HCT116 (cell line): ENCODE measurements around the gene ATAD3C. TPM values are rescaled to one million over a fixed set of nuclear protein-coding genes. Genes with fewer than 3 reads are reported as not detected.

ENCODE experiments used
- ATAC-seq: fragments of 200-7000 bp; cut with Tn5 transposase; 2 replicates; pipeline ENCODE4 v1.9.1; 2020; ENCODE audit warnings: mild to moderate bottlenecking, moderate library complexity
- BruUV-seq: library from RNA; stranded (reverse); fragments of 400-500 nt; replicated peaks from 2 replicates; lab custom pipeline; 2021; lab: Mats Ljungman, UMichigan
- CTCF ChIA-PET: fragments of 300-600 bp; sonication (Branson Sonifier 250); formaldehyde crosslinking; loops from one replicate; lab custom pipeline; 2021; ENCODE audit warnings: antibody characterized with exemption; lab: Charles Lee
- POLR2A ChIA-PET: fragments of 300-600, 350-600 bp; sonication (Branson Sonifier 250); formaldehyde crosslinking; loops from one replicate; lab custom pipeline; 2021; ENCODE audit warnings: antibody characterized with exemption; lab: Charles Lee
- RAD21 ChIA-PET, 2 experiments: fragments of 300-600 bp; sonication (Branson Sonifier 250); formaldehyde crosslinking; loops; one replicate each; lab custom pipeline; 2023; ENCODE audit warnings: low total read pairs in 2 of 2; ENCODE audit not compliant: uncharacterized antibody in 2 of 2, unreplicated experiment in 2 of 2, low non-redundant PET in 1 of 2; lab: Charles Lee
- DNase-seq: peaks from one replicate; pipeline ENCODE4 v3.0.0-alpha.2; 2010; ENCODE audit warnings: low read depth, low spot score
- H2AFZ ChIP-seq: fragments of 200-600 bp; shearing (Covaris generic), sonication (generic); 2 replicates; pipeline ENCODE4 v1.6.1; 2017; ENCODE audit warnings: low read depth, mixed run types, mixed read lengths, antibody characterized with exemption, low read length; ENCODE audit not compliant: poor library complexity, severe bottlenecking
- H3K27ac ChIP-seq: 2 replicates; pipeline ENCODE4 v1.5.1; 2012; ENCODE audit warnings: low read depth, low read length
- H3K27me3 ChIP-seq: fragments of 200-600 bp; sonication (generic); 2 replicates; pipeline ENCODE4 v1.6.1; 2016; ENCODE audit warnings: mixed run types, low read length, mixed read lengths; ENCODE audit not compliant: insufficient read depth
- H3K36me3 ChIP-seq, 2 experiments: fragments of 200-500 bp in 1 of 2; fragments of 200-600 bp in 1 of 2; sonication (Bioruptor generic) in 1 of 2; sonication (generic) in 1 of 2; 2 replicates each; pipeline versions ENCODE4 v1.5.1 to v1.6.1; 2014 to 2016; ENCODE audit warnings: low read length in 2 of 2, inconsistent platforms in 1 of 2, mixed read lengths in 1 of 2, mixed run types in 1 of 2; ENCODE audit not compliant: insufficient read depth in 2 of 2, control insufficient read depth in 1 of 2
- H3K4me1 ChIP-seq, 2 experiments: fragments of 200-600 bp in 1 of 2; sonication (generic) in 1 of 2; 2 replicates each; pipeline versions ENCODE4 v1.5.1 to v1.6.1; 2012 to 2017; ENCODE audit warnings: low read length in 2 of 2, inconsistent platforms in 1 of 2, mild to moderate bottlenecking in 1 of 2, mixed read lengths in 1 of 2, mixed run types in 1 of 2, moderate library complexity in 1 of 2; ENCODE audit not compliant: insufficient read depth in 2 of 2, control insufficient read depth in 1 of 2
- H3K4me2 ChIP-seq: fragments of 200-600 bp; sonication (generic); 2 replicates; pipeline ENCODE4 v1.6.1; 2017; ENCODE audit warnings: mixed run types, low read length, mixed read lengths
- H3K4me3 ChIP-seq, 2 experiments: fragments of 200-600 bp in 1 of 2; sonication (generic) in 1 of 2; replicated peaks in 1 of 2; 2 replicates each; pipeline ENCODE4 v1.5.1; 2011 to 2016; ENCODE audit warnings: low read length in 2 of 2, control low read depth in 1 of 2, low read depth in 1 of 2, mild to moderate bottlenecking in 1 of 2, mixed read lengths in 1 of 2, mixed run types in 1 of 2
- H3K79me2 ChIP-seq: fragments of 200-600 bp; sonication (generic); 2 replicates; pipeline ENCODE4 v1.6.1; 2017; ENCODE audit warnings: mild to moderate bottlenecking, mixed run types, low read length, moderate library complexity, mixed read lengths; ENCODE audit not compliant: insufficient read depth
- H3K9ac ChIP-seq: fragments of 200-600 bp; sonication (generic); 2 replicates; pipeline ENCODE4 v1.6.1; 2016; ENCODE audit warnings: low read length, mixed read lengths
- H3K9me2 ChIP-seq: fragments of 200-600 bp; sonication (generic), shearing (Covaris generic); 2 replicates; pipeline ENCODE4 v1.6.1; 2017; ENCODE audit warnings: mixed run types, mild to moderate bottlenecking, moderate library complexity; ENCODE audit not compliant: insufficient read depth
- H3K9me3 ChIP-seq, 2 experiments: fragments of 200-500 bp in 1 of 2; fragments of 200-600 bp in 1 of 2; sonication (Bioruptor generic) in 1 of 2; sonication (generic) in 1 of 2; 2 replicates each; pipeline ENCODE4 v1.6.1; 2014 to 2017; ENCODE audit warnings: low read length in 2 of 2, mixed read lengths in 2 of 2, inconsistent platforms in 1 of 2, low read depth in 1 of 2, mild to moderate bottlenecking in 1 of 2, mixed run types in 1 of 2, moderate library complexity in 1 of 2; ENCODE audit not compliant: control insufficient read depth in 1 of 2, insufficient read depth in 1 of 2
- H4K20me1 ChIP-seq: fragments of 200-600 bp; sonication (generic), shearing (Covaris generic); 2 replicates; pipeline ENCODE4 v1.6.1; 2017; ENCODE audit warnings: mixed run types, mild to moderate bottlenecking, moderate library complexity; ENCODE audit not compliant: insufficient read depth
- CBX3 ChIP-seq: IDR thresholded peaks from 2 replicates; pipeline ENCODE4 v1.6.1; 2012; ENCODE audit warnings: low read depth
- ELF1 ChIP-seq: IDR thresholded peaks from 2 replicates; pipeline ENCODE4 v1.6.1; 2012; ENCODE audit warnings: low read depth, borderline replicate concordance
- EZH2phosphoT487 ChIP-seq: fragments of 200-600 bp; IDR thresholded peaks from 2 replicates; pipeline ENCODE4 v1.6.1; 2018; ENCODE audit warnings: antibody characterized with exemption, borderline replicate concordance
- REST ChIP-seq: IDR thresholded peaks from 2 replicates; pipeline ENCODE4 v1.6.1; 2012; ENCODE audit warnings: low read depth
- SP1 ChIP-seq: IDR thresholded peaks from 2 replicates; pipeline ENCODE4 v1.6.1; 2012; ENCODE audit warnings: low read depth
- SRF ChIP-seq: IDR thresholded peaks from 2 replicates; pipeline ENCODE4 v1.6.1; 2012; ENCODE audit warnings: low read depth
- intact Hi-C: fragments of 100-400 bp; cut with micrococcal nuclease; formaldehyde crosslinking; loops from 2 replicates; pipeline ENCODE4 v1.10.0; 2022
- total RNA-seq: library from RNA; stranded (reverse); gene quantifications from one replicate; pipeline ENCODE4 v1.2.1, GENCODE V29; 2021; ENCODE audit not compliant: unreplicated experiment
- TF ChIP-seq, protein P1 (sequence below), 3 experiments: fragments of 200-600 bp in 1 of 3; sonication (generic) in 1 of 3; IDR thresholded peaks in 2 of 3; conservative IDR thresholded peaks in 1 of 3; 2 replicates each; pipeline ENCODE4 v1.5.1; 2012 to 2017; ENCODE audit warnings: low read depth in 2 of 3, low read length in 2 of 3, antibody characterized with exemption in 1 of 3, borderline replicate concordance in 1 of 3, control low read depth in 1 of 3, mild to moderate bottlenecking in 1 of 3, mixed read lengths in 1 of 3, mixed run types in 1 of 3, moderate library complexity in 1 of 3; ENCODE audit not compliant: insufficient read depth in 1 of 3
- TF ChIP-seq, protein P2 (sequence below): IDR thresholded peaks from 2 replicates; pipeline ENCODE4 v1.6.1; 2012

ATAD3C gene
- total RNA-seq, 1 experiment from 2014 or later, result 0.61 TPM

GRCh38 chr1:1424707-1425106 is 24.8 kb upstream of the ATAD3C start:
- BruUV-seq, result no TSS peak
- DNase-seq, result no peak
- H3K27me3 ChIP-seq, result no peaks in the 10 kb centered on the region

More at GRCh38 chr1:1424707-1425106, 24.8 kb upstream of the ATAD3C start:
- no peaks in the 10 kb centered on the region for H3K79me2 ChIP-seq
- no peaks in the 10 kb centered on the region for H3K9me2 ChIP-seq
- TF ChIP-seq EZH2phosphoT487 (no peak), SRF (no peak), CBX3 (no peak), REST (no peak), SP1 (no peak), ELF1 (no peak)
- TF ChIP-seq, protein P1, sequence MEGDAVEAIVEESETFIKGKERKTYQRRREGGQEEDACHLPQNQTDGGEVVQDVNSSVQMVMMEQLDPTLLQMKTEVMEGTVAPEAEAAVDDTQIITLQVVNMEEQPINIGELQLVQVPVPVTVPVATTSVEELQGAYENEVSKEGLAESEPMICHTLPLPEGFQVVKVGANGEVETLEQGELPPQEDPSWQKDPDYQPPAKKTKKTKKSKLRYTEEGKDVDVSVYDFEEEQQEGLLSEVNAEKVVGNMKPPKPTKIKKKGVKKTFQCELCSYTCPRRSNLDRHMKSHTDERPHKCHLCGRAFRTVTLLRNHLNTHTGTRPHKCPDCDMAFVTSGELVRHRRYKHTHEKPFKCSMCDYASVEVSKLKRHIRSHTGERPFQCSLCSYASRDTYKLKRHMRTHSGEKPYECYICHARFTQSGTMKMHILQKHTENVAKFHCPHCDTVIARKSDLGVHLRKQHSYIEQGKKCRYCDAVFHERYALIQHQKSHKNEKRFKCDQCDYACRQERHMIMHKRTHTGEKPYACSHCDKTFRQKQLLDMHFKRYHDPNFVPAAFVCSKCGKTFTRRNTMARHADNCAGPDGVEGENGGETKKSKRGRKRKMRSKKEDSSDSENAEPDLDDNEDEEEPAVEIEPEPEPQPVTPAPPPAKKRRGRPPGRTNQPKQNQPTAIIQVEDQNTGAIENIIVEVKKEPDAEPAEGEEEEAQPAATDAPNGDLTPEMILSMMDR (IDR thresholded peaks at IDR 0.05 in 2 of 3, conservative IDR thresholded peaks at IDR 0.05 in 1 of 3; ENCODE audit: borderline replicate concordance in 1 of 3, insufficient read depth in 1 of 3, low read depth in 2 of 3, low read length in 2 of 3), result no peak
- TF ChIP-seq, protein P2, sequence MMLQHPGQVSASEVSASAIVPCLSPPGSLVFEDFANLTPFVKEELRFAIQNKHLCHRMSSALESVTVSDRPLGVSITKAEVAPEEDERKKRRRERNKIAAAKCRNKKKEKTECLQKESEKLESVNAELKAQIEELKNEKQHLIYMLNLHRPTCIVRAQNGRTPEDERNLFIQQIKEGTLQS, result no peak
- ChIA-PET RAD21 (interaction anchor here in 1 of 2 experiments (0.9 kb wide), 1 partner anchor 10 kb away, joined by 3 read pairs; no protein-coding TSS in a partner anchor), CTCF (no interaction called here), POLR2A (interaction anchor here (1.3 kb wide), 1 partner anchor 17 kb away, joined by 3 read pairs; the partner anchor contains the start of gene MRPL20)
- no peak for ATAC-seq
- no peaks in the 10 kb centered on the region for H3K36me3 ChIP-seq
- H4K20me1 ChIP-seq, result no peaks in the 10 kb centered on the region
- H3K4me1 ChIP-seq, result peaks cover 21 to 45% of the 10 kb centered on the region in 2 experiments
- no peak overlapping the region for H3K27ac ChIP-seq
- H3K9me3 ChIP-seq, result no peaks in the 10 kb centered on the region
- no peak overlapping the region for H3K9ac ChIP-seq
- intact Hi-C loops, result no loop called here
- H3K4me2 ChIP-seq, result no peak overlapping the region
- H2AFZ ChIP-seq, result no peak overlapping the region
- no peak overlapping the region for H3K4me3 ChIP-seq
